ENCODE results near the gene HGF.

HGF gene

DNA sequence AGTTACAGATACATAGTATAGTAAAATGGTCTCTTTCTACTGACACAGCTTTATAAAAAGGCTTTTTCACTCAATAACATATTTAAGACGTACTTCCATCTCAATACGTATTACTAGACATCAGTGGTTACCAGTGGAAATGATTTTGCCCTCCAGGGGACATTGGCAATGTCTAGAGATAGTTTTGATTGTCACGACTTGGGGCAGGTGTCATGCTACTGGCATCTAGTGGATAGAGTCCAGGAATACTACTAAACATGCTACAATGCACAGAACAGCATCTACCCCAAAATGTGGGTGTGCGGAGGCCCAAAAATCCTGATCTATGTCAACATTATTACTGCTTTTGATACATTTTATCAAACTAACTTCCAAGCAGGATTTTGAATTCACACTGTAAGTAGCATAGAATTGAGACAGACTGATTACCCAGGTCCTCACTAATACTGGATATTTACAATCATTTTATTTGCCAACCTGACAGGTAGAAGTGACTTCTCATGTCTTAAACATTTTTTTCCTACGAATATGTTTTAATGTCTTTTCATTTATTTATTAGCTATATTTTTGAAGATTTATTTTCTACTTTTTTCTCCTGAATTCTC lies 53.8 kb downstream of the HGF start:
- no peak for DNase-seq

DNA sequence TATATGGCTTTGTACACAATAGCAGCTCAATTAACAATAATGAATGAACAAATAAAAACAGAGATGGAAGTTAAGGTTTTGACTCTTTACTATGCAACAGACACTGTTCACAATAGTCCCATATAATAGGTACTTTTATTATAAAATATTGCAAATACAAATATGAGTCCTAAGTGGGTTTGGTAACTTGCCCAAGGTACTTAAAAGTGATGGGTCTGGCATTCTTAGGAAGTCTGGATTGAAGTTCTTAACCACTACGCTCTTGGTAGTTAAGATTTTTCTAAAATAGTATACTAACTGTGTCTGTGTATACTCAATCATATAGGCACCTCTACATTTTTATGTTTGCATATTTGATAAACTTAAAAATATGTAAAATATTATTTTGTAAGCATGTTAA lies 55.5 kb downstream of the HGF start:
- DNase-seq: no peak

DNA sequence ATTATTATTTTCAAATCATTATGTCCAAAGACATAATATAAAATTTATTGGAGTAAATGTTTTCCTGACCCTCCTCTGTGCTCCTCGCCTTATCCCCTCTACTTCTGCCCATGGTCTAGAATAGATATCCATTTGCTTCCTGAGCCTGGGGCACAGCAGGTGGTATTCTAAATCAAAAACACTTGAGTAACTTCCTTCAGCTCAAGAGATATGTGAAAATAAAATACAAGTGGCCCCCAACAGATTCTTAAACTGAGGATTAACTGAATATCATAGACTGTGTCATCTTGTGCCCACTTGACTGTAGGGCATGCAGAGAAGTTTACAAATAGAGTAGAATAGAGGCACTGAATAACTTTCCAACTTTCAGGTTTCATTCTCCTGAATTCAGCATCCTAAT lies 59.1 kb downstream of the HGF start:
- DNase-seq: no peak

DNA sequence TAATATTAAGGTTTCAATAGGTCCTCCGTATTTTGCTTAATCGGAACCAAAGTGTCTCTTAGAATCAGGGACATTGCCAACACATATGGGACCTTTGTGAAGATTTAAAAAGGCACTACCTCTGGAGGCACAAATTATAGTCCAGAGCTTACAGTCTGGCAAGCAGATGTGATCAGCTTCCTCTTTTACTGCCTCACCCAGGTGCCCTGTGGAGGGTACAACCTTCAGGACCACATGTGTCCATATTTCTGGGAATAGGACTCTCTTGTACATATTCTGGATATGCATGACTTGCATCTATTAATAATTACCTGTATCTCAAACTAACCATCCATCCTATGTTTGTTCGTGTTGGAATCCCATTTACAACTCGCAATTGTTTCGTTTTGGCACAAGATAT lies 60.0 kb downstream of the HGF start:
- no peak for DNase-seq

DNA sequence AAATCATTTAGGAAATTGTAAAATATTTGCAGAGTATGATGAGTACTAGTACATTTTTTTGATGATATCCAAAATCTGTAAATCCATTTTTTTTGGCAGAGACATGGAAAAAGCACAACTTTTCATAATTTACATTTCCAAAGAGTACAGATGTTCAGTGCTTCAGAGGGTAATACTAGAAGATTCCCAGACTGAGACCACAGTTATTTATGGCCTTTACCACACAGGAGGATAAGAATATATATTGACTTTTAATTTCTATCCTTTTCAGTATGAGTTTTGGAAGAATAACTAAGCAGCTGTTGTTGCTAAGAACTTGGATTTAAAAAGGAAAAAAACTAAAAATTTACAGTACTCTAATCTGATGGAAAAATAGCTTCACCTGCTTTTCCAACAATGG lies 61.9 kb downstream of the HGF start:
- no peak for DNase-seq

DNA sequence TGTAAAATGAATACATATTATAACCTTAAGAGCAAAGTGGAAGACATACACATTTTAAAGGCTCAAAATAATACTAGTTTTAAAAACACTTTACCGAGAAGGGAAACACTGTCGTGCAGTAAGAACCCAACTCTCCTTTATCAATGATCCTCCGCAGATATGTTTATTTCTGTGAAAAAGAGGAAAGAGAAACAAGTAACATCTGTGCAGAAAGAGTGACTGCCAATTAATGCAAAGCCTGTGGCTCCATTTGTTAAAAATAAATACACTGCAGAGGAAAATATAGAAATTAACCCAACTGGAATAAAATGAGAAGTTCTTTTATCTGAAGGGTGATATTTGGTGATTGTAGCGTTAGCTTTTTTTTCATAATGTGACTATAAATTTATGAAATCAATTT lies 62.7 kb downstream of the HGF start:
- DNase-seq: no peak

DNA sequence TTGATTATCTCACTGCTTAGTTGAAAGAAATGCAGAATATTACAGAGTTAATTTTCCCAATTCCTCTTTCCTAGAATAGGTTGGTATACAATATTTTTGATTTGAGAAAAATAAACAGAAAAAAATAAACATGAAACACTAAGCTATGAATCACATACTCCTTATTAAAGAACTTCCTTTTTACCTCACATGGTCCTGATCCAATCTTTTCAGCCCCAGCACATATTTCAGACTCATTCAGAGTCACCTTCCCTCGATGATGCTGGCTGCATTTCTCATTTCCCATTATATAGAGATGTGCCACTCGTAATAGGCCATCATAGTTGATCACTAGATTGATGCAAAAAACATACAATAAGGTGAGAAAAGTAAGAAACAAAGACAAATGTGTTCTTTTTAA lies 64.6 kb downstream of the HGF start:
- DNase-seq: no peak

DNA sequence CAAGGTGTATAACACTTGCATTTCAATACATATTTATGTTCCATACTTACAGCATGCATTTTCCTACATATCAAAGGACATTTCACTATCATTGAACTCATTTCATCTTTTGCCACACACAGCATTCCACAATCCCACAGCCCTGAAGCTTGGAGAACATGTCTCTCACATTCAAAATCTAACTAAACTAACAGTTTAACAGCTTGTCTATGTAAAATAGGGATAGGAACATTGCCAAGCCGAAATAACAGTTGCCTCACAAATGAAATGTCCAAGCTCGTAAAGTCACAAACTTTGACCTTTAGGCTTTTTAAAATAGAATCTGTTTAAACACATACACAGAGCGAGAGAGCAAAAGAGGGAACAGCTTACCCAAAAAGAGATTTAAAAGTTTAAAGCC lies 65.3 kb downstream of the HGF start:
- DNase-seq: no peak

DNA sequence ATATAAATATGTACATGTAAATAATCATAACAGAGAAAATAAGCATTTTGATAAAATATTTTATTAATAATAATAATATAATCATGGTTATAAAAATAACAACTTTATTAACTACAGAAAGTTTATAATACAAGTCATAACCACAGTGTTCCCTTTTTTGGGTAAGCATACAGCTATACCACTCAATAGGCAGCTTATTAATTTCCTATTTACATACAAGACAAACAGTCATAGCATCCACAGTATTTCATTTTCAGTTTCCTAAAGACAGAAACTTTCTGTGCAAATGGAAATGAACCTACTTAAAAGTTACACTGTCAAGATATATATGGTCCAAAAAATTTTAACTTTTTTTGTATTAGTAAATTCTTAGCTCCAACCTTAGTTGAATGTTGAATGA lies 70.9 kb downstream of the HGF start:
- DNase-seq: no peak

DNA sequence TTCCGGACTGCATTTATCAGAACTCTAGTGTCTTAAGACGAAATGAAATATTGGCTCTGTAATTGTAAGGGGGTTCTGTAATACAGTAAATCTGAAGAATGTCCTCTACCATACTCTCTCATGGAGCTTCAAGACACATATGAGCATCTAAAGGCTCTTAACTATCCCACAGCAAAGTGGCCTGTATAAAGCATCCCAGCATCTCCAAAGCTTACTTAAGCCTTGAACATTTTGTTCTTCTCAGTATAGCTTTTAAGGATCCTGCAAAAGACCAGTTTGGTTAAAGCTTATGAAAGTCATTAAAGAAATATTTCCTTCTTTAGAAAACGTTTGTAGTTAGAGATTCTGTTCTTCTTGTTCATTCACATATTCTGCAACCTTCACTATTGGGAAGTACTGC lies 75.1 kb downstream of the HGF start:
- DNase-seq: no peak

DNA sequence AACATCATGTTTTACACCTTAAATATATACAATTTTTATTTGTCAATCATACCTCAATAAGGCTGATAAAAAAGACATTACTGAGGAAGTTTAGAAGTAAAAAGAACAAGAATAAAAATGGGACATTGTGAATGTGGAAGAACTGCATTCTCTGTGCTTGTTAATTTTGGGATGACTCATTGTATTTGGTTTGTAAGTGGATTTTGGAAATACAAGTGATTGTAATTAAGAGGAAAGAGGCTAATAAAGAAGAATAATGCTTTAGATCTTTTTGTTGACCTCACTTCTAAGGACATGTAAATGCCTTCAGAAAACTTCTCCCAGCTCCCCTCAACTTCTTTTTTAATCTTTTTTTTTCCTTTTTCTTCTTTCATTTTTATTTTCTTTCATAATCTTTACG lies 76.0 kb downstream of the HGF start:
- no peak for DNase-seq

DNA sequence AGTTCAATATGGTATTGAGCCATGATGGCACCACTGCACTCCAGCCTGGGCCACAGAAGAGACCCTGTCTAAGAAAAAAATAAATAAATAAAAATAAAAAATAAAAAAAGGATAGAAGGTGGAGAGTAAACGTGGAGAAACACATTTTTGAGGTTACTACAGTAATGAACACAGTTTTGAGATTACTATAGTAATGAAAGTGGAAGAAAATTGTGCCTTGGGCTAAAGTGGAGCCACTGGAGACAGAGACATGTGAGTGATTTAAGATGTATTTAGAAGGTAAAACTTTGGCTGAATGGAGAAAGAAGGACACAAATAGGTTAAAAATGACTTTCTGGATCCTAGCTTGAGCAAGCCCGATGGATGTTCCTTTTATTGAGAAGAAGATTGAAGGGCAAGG lies 76.8 kb downstream of the HGF start:
- DNase-seq: no peak

DNA sequence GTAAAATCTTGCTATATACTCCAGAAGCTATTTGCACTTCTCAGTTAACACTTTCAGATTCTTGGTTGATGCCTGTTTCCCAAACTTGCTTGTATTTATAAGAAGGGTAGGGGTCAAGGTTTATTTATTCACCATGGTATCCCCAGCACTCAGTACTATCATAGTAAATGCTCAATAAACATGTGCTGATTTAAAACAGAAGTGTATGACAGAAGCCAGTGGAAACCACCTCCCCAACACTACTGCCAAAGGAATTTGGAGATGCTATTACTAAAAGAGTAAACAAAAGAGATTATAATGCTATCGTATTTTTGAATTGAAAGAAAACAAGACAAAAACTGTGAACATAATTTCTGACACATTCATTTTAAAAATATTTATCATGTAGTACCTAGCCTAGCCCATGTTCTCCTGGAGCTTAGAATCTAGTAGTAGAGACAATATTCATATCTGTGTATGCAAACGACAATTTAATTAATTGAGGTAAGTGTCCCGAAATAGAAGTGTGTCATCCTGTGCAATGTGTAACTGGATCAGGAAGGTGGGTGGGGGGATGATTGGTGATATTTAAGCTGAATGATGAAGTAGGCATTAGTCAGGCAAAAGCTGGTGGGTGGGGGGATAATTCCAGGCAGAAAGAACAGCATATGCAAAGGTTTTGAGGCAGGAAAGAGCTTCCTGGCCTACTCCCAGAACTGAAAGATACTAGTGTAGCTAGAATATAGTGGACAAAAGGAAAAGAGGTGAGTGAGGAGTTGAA lies 77.5 kb downstream of the HGF start:
- DNase-seq: no peak

DNA sequence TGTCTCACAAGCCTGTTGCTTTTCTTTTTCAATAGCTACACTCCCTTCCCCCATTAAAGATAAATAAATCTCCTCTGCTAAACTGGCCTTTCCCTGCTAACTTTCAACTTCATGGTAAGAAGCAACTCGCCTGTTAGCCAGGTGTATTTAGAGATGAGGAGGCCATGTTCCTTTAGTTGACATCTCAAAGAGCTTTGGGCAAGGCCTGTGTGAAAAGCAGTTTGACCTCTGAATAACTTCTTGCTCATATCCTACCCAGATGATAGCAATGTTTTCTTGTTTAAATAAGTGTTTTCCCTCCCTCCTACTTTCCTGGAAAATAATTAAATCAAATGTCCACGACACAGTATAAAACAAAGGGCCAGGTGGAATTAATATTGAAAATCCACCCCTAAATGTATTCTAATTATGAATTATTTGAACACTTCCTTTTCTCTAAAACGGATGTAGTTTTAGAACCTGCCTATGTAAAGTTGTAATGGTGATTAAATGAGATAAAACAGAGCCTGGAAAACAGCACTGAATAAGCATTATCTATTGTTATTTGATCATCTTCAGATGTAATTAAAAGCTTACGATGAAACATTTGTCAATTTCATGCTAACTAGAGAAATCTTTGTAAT lies 78.5 kb downstream of the HGF start:
- DNase-seq: no peak

DNA sequence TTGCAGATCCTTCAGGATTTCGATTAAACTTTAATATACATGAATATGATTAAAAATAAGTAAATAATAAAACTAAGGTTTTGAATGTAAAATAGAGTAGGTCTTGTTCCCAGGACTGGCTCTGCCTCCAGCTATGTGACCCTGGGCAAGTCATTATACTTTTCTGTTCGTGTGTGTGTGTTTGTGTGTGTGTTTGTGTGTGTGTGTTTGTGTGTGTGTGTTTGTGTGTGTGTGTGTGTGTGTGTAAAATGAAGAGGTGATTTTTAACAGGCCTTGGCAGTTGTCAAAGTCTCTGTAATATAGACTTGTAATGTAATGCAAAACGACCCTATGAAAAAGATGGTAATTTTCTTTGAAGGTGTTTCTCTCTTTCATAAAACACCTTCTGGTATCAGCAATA lies 79.2 kb downstream of the HGF start:
- no peak for DNase-seq

DNA sequence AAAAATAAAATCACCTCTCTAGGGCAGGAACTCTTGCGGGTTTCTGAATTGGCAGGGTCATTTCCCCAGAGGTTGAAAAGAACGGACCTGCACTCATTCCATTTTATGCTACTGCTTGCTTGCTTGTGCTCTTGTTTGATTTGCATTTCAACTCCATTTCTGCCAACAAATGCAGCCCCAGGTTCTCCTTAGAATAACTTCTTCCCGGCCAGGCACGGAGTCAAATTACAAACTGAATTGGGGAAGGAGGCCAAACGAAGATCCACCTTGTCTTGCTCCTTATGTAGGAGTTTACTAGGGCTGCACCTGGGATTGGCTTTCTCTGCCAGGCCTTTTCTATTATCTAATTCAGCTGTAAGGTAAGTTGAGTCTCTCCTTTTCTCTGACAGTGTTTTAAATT lies 79.6 kb downstream of the HGF start:
- DNase-seq: no peak

DNA sequence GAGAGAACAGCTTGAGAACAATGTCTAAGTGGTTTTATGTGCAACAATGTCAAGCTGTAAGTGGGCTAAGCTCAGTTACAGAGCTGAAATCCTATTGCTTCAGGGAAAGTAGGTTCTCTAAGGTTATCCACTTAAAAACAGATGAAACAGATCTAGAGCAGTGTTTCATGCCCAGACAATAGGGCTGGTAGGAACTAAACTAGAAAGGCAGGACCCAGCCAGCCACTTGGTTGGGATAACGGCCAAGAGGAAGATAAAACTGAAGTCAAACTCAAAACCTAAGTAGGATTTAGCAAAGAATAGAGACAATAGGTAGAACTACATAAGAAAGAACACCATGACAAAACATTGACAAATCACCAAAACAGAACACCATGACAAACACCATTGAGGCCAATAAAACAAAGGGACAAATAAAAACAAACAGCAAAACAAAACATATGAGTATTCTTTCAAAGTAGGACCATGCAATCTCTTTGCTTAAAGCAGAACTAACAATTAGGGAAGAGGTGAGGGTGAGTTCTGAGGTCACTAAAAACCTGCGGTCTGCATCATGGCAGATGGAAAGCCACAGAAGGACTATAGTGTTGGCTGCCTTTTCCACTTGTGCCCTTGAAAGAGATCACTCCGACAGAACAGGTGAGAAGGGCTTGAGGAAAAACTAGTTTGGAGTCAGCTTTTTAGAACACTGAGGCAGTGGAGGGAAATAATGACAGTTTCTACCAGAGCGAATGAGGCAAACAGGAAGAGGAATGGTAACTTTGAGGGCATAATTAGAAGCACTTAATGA lies 81.0 kb downstream of the HGF start:
- no peak for DNase-seq

DNA sequence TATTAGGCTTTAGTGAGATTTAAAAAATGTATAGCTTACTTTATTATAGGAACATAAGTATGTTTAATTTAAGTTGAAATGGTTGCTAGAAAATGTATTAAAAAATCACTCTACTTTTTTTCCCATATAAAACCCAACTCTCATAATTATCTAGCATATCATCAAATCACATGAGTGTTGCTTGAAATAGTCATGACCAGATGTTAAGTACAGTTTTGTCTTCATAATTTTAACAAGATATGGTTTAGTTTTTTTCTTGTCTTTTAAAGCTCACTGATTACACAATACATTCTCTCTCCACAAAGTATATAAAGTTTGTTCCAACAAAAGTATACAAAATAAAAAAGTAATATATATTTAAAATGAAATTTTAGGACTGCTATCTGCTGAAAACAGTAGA lies 82.8 kb downstream of the HGF start:
- no peak for DNase-seq

DNA sequence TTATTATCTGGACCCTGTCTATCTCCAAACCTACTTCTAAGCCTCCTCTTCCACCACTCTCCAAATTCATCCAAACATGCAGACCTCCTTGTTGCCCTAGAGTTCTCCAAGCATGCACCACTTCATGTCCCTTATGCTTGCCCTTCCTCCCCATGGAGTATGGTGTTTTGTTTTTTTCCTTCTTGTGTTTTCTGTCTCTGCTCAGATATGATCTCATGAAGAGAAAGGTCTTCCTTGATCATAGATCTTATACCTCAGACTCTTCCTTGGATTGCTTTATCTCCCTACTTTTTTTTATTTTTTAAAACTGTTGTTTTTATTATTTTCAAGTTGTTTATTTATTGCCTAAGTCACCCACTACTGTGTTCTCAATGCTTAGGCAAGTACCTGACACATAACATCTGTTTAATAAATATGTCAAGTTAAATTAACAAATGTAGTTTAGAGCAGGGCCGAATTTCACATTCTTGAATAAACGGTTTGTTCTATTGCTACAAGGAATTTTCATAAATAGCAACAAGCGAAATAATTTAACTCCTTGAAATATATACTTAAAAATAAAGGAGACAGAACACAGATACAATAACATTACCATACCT lies 84.5 kb downstream of the HGF start:
- DNase-seq: no peak

DNA sequence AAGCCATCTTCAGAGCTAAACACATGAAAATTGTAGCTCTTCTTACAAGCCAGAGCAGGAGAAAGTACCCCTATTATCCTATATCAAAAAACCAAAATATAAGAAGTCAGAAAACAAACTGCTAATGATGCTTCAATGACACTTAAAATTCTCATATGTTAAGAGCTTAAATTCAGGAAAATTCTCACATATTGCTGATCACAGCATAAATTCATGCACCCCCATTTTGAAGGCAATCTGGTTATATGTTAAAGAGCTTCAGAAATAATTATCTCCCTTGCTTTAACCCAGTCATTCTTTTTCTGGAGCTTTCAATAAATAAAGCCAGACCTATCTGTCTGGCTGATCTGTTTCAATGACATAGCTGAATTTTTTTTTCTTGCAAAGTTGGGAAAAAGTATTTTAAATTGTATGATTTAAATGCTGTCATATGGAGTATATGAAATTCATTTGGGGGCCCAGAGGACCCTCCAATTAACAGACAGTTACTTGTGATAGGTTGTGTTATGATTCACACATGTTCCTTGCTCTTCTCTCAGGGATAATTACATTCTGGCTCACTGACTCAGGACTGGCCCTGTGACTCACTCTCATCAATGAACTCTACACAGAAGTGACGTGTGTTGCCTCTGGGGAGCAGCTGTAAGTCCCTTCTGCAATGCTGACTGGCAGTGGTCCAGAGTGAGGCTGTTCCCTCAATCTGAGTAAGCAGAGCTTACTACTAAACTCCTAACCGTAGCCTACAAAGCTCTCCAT lies 85.2 kb downstream of the HGF start:
- no peak for DNase-seq

DNA sequence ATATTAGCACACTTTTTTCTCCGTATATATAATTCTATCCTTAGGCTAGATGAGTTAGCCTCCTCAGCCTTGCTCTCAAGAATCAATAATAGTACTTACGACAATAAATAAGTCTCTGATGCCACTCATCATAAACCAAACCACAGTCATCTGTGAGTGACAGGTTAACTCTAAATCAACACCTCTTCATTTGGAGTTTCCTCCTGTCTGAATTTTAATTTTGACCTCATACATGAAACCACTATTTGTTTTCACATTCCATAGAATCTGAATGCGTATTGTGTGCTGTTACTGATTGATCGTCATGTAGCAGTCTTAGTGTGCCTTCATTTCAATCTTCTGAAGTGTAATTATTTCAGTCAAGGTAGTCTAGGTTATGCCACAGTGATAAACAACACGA lies 85.8 kb downstream of the HGF start:
- DNase-seq: no peak

DNA sequence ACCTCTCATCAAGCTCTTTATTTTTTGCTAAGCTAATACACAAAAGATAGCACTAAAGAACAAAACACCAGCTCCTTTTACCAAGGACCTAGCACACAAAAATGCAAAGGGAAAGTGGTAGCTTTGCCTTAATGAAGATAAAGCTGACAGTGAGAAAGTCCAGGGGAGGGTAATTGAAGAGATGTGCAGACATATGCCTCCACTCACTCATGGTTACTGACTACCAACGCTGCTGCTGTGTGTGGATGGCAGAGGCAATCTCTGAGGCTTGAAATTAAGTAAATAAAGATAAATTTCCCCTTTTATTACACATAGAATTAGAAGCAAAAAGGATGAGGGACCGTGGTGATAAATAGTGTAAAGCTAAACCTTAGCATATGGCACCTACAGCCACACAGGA lies 87.0 kb downstream of the HGF start:
- DNase-seq: no peak

DNA sequence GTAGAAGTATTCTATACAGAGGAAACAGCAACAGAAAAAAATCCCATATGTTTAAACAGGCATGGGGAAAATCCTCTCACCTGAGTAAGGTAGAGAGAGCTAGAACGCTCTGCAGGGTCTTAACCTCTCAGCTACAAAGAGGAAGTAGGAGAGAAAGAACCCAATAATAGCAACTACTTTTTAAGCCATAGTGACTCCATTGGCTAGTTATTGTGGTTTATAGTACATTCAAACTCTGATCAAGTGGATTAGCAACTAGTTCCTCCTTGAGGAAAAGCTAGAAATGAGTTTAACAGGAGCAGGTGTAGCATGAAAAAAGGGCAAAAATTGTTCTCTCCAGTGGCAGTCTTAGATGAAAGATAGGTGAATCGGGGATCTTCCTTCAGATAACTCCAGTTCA lies 89.7 kb downstream of the HGF start:
- no peak for DNase-seq

Measured in stimulated activated naive CD4-positive, alpha-beta T cell treated with Interleukin-2 at 50 U/mL for 16 hours (primary cell).